Suprapubic skin (tissue), 4 donors: ENCODE measurements around the gene TTYH1. TPM values are rescaled to one million over a fixed set of nuclear protein-coding genes. Genes with fewer than 3 reads are reported as not detected.

Experiments used
- DNase-seq, 2 donors: peaks; one replicate each; pipeline ENCODE4 v3.0.0-alpha.2; 2019; ENCODE audit warnings: low spot score in 2 of 2
- H3K27ac ChIP-seq: fragments of 200-600 bp; sonication (generic); one replicate; pipeline ENCODE4 v1.5.1; 2019
- H3K27me3 ChIP-seq: fragments of 200-600 bp; sonication (generic); one replicate; pipeline ENCODE4 v1.5.1; 2019
- H3K36me3 ChIP-seq: fragments of 200-600 bp; sonication (generic); one replicate; pipeline ENCODE4 v1.5.1; 2019
- H3K4me1 ChIP-seq: fragments of 200-600 bp; sonication (generic); one replicate; pipeline ENCODE4 v1.5.1; 2019
- H3K4me3 ChIP-seq: fragments of 200-600 bp; sonication (generic); one replicate; pipeline ENCODE4 v1.5.1; 2019; ENCODE audit warnings: mild to moderate bottlenecking
- H3K9me3 ChIP-seq: fragments of 200-600 bp; sonication (generic); one replicate; pipeline ENCODE4 v1.5.1; 2019
- CTCF ChIP-seq, 2 donors: fragments of 200-600 bp in 1 of 2; fragments of 450-650 bp in 1 of 2; sonication (generic) in 1 of 2; IDR thresholded peaks; one replicate each; pipeline ENCODE4 v1.5.1; 2016 to 2019; ENCODE audit warnings: antibody characterized with exemption in 2 of 2, mild to moderate bottlenecking in 1 of 2, moderate library complexity in 1 of 2
- EP300 ChIP-seq: sonication (generic); formaldehyde crosslinking; IDR thresholded peaks from one replicate; pipeline ENCODE4 v1.6.1; 2017; ENCODE audit warnings: antibody characterized with exemption
- POLR2A ChIP-seq, 2 donors: fragments of 450-650 bp; IDR thresholded peaks; one replicate each; pipeline ENCODE4 v1.6.1; 2017; ENCODE audit warnings: antibody characterized with exemption in 2 of 2, mild to moderate bottlenecking in 2 of 2, moderate library complexity in 2 of 2
- POLR2AphosphoS5 ChIP-seq, 3 donors: sonication (generic); formaldehyde crosslinking; IDR thresholded peaks; one replicate each; pipeline ENCODE4 v1.6.1; 2017; ENCODE audit warnings: antibody characterized with exemption in 3 of 3
- WGBS: methylation state at CpG from one replicate; pipeline ENCODE4 v1.1.5; 2018; 5-methylcytosine and 5-hydroxymethylcytosine counted together
- total RNA-seq, 4 donors: library from RNA; depleted of rRNA; stranded (reverse); fragments of >200 nt; gene quantifications; one replicate each; pipeline ENCODE4 v1.1.0, GENCODE V29; 2016

The TTYH1 gene
- total RNA-seq, 4 donors from 2014 or later = 11.2 to 20.4 (median 12.5) TPM

- TF ChIP-seq POLR2A (IDR thresholded peaks at IDR 0.05) (no peak), POLR2AphosphoS5 (IDR thresholded peaks at IDR 0.05) (no peak), EP300 (no peak), CTCF (IDR thresholded peaks at IDR 0.05) (no peak)
- Histone ChIP-seq H3K27ac (no peak overlapping the region), H3K9me3 (no peaks in the 10 kb centered on the region), H3K4me1 (peaks cover 8% of the 10 kb centered on the region), H3K27me3 (peaks cover 31% of the 10 kb centered on the region), H3K4me3 (no peak overlapping the region), H3K36me3 (no peaks in the 10 kb centered on the region)
- no peak for DNase-seq
- 72% methylated on average over 4 of the region's 4 CpGs for WGBS
These were observed 31.9 kb upstream of the TTYH1 start for GRCh38 chr19:54383330-54383729.

DNA sequence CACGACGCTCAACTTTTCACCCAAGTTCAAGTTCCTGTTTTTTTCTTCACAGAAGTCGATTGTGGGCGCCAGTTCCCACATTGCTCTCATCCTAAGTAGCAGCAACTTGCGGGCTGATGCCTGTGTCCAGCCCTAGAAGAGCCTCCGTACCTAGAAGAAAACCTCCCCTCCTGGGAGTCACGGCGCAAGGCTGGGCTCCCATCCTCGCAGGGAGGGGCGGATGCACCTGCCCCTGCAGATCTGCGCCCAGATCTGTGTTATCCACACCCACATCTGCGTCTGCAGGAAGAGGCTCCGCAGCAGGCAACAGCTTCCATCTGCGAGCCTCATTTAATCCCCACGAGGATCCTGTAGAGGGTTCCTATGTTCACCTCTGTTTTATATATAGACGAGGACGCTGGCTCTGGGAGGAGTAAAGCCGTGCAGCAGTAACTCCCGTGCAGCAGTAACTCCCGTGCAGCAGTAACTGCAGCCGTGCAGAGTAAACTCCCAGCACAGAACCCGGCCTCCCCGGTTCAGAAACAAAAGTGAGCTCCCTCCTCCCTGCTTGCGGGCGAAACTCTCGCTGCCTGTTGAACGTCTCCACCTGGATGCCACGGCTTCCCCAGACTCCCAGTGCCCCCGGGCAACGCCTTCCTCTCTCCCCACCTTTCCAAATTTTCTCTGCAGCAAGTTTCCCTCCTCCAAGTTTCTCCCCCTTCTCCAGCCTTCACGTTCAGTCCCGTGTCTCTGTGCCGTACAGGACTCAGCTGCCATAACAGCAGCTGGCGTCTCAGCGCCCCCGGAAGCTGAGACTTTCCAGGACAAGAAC is 27.1 kb upstream of the TTYH1 start:
- Histone ChIP-seq H3K27me3 (peaks cover 60% of the 10 kb centered on the region), H3K27ac (no peak overlapping the region), H3K4me3 (peak overlapping the region; percentile 37), H3K4me1 (peaks cover 13% of the 10 kb centered on the region), H3K9me3 (no peaks in the 10 kb centered on the region), H3K36me3 (no peaks in the 10 kb centered on the region)
- 7% methylated on average over 35 of the region's 36 CpGs for WGBS
- no peak for DNase-seq
- no peak for TF ChIP-seq POLR2A (IDR thresholded peaks at IDR 0.05)
- TF ChIP-seq CTCF (IDR thresholded peaks at IDR 0.05) = no peak
- no peak for TF ChIP-seq POLR2AphosphoS5 (IDR thresholded peaks at IDR 0.05)
- no peak for TF ChIP-seq EP300

- Histone ChIP-seq H3K9me3 (no peaks in the 10 kb centered on the region), H3K4me1 (peaks cover 13% of the 10 kb centered on the region), H3K27ac (no peak overlapping the region), H3K27me3 (peaks cover 61% of the 10 kb centered on the region), H3K4me3 (peak overlapping the region; percentile 37), H3K36me3 (no peaks in the 10 kb centered on the region)
- no peak for DNase-seq
- 32% methylated on average over 9 of the region's 9 CpGs for WGBS
- TF ChIP-seq CTCF (IDR thresholded peaks at IDR 0.05) (no peak), EP300 (no peak), POLR2AphosphoS5 (IDR thresholded peaks at IDR 0.05) (no peak), POLR2A (IDR thresholded peaks at IDR 0.05) (no peak)
These were observed 26.5 kb upstream of the TTYH1 start for GRCh38 chr19:54388802-54389139.

- Histone ChIP-seq H3K4me3 (no peak overlapping the region), H3K36me3 (no peaks in the 10 kb centered on the region), H3K4me1 (peaks cover 13% of the 10 kb centered on the region), H3K9me3 (no peaks in the 10 kb centered on the region), H3K27ac (no peak overlapping the region), H3K27me3 (peaks cover 64% of the 10 kb centered on the region)
- 66% methylated on average over 4 of the region's 4 CpGs for WGBS
- no peak for TF ChIP-seq EP300
- no peak for TF ChIP-seq CTCF (IDR thresholded peaks at IDR 0.05)
- DNase-seq = no peak
These were observed 25.7 kb upstream of the TTYH1 start for GRCh38 chr19:54389553-54389952.

DNA sequence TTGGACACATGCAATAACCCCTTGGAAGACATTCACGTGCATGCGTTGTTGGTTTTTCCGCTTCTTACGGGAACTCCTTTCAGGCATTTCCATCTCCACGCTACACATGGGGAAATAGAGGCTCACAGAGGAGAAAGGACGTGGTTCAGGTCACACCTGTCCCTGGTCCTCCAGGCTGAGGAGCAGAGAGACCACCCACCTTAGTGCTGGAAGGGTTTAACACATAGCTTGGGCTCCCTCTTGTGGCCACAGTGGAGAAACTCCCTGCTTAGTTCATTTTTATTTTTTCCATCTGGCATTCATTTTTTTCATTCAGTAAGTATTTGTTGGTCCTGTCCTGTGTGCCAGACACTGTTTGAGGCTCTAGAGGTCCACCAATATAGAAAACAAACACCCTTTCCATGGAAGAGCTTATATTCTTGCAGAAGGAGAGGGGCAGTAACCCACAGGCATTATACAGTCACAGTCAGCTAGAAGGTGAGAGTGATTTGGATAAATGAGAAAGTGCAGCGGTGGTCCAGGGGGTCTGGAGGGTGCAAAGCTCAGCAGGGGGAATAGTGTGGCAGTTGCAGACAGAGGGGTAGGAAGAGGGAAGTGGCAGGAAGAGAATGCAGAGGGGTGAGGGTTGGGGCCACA is 24.2 kb upstream of the TTYH1 start:
- TF ChIP-seq CTCF (IDR thresholded peaks at IDR 0.05) (peak; percentile 60 to 70), EP300 (no peak), POLR2A (IDR thresholded peaks at IDR 0.05) (no peak), POLR2AphosphoS5 (IDR thresholded peaks at IDR 0.05) (no peak)
- H3K36me3 ChIP-seq = no peaks in the 10 kb centered on the region
- H3K27ac ChIP-seq = no peak overlapping the region
- DNase-seq = no peak
- WGBS = 27% methylated on average over 7 of the region's 7 CpGs
- H3K27me3 ChIP-seq = peaks cover 58% of the 10 kb centered on the region
- no peaks in the 10 kb centered on the region for H3K9me3 ChIP-seq
- H3K4me3 ChIP-seq = no peak overlapping the region
- H3K4me1 ChIP-seq = peaks cover 13% of the 10 kb centered on the region
